NOMO-1 treated with dmso at 0.1 percent for 144 hours (cell line): ENCODE measurements around the gene RC3H2.
"Not testable (repeated sequence)": the region's sequence is repeated elsewhere in the genome, so short reads cannot be mapped to it uniquely, and the experiment has no call there.

Experiments
- DNase-seq: peaks from one replicate; lab custom pipeline; 2025; ENCODE audit not compliant: unreplicated experiment; lab: John Stamatoyannopoulos, UW

RC3H2 gene

GRCh38 chr9:122845116-122845515 lies 60.0 kb downstream of the RC3H2 start:
- no peak for DNase-seq

- DNase-seq = no peak
Measured at GRCh38 chr9:122844137-122844536, 61.0 kb downstream of the RC3H2 start.

- no peak for DNase-seq
Measured at GRCh38 chr9:122841501-122841900, 63.7 kb downstream of the RC3H2 start.

DNA sequence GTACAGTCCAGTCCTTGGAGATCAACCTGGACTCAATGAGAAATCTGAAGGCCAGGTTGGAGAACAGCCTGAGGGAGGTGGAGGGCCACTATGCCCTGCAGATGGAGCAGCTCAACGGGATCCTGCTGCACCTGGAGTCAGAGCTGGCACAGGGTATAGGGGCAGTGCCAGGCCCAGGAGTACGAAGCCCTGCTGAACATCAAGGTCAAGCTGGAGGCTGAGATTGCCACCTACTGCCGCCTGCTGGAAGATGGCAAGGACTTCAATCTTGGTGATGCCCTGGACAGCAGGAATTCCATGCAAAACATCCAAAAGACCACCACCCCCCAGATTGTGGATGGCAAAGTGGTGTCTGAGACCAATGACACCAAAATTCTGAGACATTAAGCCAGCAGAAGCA lies 66.7 kb downstream of the RC3H2 start:
- DNase-seq = not testable (repeated sequence)

- DNase-seq = no peak
Measured at GRCh38 chr9:122837266-122837850, 67.8 kb downstream of the RC3H2 start.

DNA sequence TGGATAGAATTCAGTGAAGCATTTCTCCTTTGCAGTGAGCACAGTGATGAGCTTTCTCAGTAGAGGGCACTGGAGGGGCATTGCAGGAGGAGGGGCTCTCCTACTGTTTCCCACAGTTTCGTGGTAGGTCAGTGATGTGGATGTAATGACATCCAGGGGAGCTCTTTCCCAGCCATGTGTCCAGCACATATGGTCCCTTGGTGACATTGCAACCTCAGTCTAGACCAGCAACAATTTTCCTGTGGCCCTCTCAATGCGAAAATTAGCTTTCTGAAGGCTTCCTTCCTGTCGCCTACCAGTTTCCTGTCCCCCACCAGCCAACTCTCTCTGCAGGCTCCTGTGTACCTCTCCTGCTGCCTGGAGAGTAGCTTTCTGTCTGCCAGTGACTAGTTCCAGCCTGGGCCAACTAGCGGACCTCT lies 69.8 kb downstream of the RC3H2 start:
- no peak for DNase-seq

DNA sequence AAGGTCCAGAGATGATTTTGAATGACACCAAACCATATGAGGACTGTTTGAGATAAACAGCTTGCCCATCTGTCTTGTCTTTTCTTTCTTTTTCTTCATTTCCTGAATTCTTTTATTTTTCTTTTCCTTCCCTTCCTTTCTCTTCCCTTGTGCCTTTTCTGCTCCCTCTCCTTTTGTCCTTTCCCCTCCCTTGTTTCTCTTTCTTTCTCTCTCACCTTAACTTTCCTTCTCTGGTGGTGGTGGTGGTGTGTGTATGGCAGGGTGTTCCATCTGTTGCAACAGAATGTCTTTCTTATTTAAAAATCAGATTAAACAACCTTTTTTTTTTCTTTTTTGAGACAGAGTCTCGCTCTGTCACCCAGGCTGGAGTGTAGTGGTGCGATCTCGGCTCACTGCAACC lies 73.0 kb downstream of the RC3H2 start:
- DNase-seq = no peak

DNA sequence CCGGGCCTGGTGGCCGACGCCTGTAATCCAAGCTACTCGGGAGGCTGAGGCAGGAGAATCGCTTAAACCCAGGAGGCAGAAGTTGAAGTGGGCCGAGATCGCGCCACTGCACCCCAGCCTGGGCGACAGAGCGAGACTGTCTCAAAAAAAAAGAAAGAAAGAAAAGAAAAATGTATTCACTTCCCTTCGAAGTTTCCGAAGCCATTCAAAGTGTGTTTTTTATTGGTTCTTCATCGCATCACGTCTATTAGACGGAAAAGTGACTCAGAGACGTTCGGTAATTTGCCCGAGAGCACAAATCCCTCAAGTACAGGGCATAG lies 76.2 kb downstream of the RC3H2 start:
- DNase-seq = not testable (repeated sequence)

- DNase-seq = no peak
Measured at GRCh38 chr9:122827761-122828093, 77.4 kb downstream of the RC3H2 start.

GRCh38 chr9:122822938-122823337 lies 82.2 kb downstream of the RC3H2 start:
- no peak for DNase-seq

GRCh38 chr9:122822056-122822455 lies 83.1 kb downstream of the RC3H2 start:
- no peak for DNase-seq

DNA sequence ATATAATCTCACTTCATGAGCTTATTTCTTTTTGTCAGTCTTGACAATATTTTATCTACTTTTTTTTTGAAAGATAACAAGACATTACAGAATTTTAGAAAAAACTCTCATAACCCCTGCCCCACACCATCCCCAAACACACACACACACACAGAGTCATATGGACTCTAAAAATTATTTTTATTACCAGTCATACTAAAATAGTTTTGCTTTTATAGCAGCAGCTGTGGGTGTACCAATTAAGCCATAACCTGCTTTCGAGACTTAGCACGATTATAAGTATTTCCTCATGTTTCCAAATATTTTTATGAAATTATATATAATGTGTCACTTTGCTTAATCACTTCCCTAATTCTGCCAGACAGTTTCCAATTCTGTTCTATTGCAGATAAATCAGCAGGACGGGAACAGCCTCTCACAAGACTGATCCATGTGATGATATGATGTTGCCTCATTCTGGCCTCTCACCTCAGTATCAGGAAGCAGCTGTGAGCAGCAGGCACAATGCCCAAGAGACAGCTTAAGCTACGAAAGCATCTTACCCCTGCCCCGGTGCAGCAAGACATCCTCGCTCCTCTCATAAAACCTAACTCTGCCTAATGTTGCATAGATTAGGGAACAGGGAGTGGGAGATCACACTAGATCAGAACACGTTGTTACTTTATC lies 83.7 kb downstream of the RC3H2 start:
- peak; percentile 73 for DNase-seq

- no peak for DNase-seq
Measured at GRCh38 chr9:122820490-122820845, 84.7 kb downstream of the RC3H2 start.

DNA sequence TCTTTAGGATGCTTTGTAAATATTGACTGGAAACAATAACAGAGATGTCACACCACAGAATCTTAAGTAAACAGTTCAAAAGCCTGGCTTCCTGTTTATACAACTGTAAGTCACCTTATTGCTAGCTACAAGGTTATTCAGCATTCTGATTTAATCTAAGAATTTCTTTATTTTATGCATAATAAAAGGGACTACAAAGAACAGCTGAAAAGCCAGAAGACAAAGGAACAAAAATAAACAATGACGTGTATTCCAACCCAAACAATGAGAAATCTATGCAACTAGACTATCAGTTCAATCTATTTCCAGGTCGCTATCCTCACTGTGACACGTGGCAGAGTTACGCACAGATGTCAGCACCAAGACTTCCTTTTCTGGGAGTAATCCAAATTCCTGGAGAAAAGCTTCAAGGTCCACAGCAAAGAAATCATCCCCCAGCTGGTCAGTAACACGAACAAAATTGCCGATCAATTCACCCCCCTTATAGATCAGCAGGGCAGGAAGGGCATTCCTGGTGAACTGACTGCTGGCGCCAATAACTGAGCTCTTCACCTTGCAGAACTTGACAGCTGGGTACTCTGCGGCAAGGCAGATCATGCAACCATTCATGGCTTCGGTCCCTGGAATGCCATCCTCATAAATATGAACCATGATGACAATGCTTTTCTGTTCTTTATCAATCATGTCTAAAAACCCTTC lies 85.2 kb downstream of the RC3H2 start:
- DNase-seq = no peak

GRCh38 chr9:122819326-122819725 lies 85.8 kb downstream of the RC3H2 start:
- DNase-seq = no peak

GRCh38 chr9:122816163-122816867 lies 88.8 kb downstream of the RC3H2 start:
- no peak for DNase-seq

GRCh38 chr9:122815544-122815943 lies 89.6 kb downstream of the RC3H2 start:
- no peak for DNase-seq

DNA sequence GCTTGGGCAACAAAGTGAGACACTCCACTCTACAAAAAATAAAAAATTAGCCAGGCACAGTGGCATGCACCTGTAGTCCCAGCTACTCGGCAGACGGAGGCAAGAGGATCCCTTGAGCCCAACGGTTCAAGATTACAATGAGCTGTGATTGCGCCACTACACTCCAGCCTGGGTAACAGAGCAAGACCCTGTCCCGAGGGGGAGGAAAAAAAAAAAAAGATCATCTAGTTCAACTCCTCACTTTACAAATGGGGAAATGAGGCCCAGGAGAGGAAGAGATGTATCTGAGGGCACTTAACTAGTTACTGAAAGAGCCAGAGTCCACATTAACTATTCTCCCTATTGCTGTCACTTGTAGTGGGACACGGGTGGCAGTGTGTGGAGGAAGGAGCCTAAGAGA lies 90.6 kb downstream of the RC3H2 start:
- DNase-seq = peak; percentile 44

DNA sequence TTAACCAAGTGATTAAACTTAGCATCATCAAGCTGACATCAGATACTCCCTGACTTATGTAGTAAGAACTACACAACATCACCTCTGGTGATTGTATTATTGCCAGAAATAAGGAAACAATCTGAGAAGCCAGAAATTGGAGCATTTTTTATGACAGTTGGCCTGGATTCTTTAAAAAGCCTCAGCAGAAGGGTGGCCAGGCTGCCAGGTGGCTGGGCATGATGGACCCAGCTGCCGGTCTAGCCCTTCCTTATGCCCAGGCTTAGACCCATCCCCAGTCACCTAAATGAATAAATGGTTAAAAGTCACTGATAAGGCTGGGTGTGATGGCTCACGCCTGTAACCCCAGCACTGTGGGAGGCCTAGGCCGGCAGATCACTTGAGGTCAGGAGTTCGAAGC lies 92.4 kb downstream of the RC3H2 start:
- DNase-seq = no peak

GRCh38 chr9:122810306-122810946 lies 94.7 kb downstream of the RC3H2 start:
- DNase-seq = peak; percentile 22

- not testable (repeated sequence) for DNase-seq
Measured at GRCh38 chr9:122809261-122809660, 95.9 kb downstream of the RC3H2 start.

DNA sequence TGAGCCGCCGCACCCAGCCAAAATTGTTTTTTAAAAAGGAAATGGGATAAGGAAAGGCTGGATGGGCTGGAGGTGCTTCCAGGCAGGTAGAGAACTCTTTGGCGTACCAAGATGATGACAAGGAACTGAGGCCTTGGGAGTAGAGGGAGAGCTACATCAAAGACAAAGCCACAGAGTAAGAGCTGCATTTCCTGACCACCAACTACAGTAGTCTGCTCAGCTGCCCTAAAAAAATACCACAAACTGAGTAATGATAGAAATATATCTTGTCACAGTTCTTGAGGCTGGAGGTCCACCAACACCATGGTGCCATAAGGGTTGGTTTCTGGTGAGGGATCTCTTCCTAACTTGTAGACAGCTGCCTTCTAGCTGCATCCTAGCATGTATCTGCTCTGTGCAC lies 97.0 kb downstream of the RC3H2 start:
- DNase-seq = no peak
